Spleen (tissue), 11 donors: ENCODE data around the gene COL8A2. TPM values are rescaled to one million over a fixed set of nuclear protein-coding genes. Genes with fewer than 3 reads are reported as not detected.
A peak's percentile ranks its signal among the peaks of the same experiment; 100 is the strongest.

ENCODE experiments used
- DNase-seq: peaks from one replicate; pipeline ENCODE4 v3.0.0-alpha.2; 2020
- H3K27ac ChIP-seq, 8 donors: fragments of 200-600 bp; sonication (generic) in 7 of 8; 1 replicate in 4 of 8; 2 replicates in 4 of 8; pipeline versions ENCODE4 v1.5.0 to v1.8.0; 2016 to 2021; ENCODE audit warnings: inconsistent platforms in 4 of 8, mild to moderate bottlenecking in 4 of 8, moderate library complexity in 1 of 8
- H3K27me3 ChIP-seq, 7 donors: fragments of 200-600 bp; sonication (generic) in 6 of 7; replicated peaks in 1 of 7; 1 replicate in 4 of 7; 2 replicates in 3 of 7; pipeline versions ENCODE4 v1.5.0 to v1.8.0; 2016 to 2021; ENCODE audit warnings: inconsistent platforms in 3 of 7, mild to moderate bottlenecking in 1 of 7
- H3K36me3 ChIP-seq, 6 donors: fragments of 200-600 bp; sonication (generic) in 5 of 6; 1 replicate in 4 of 6; 2 replicates in 2 of 6; pipeline versions ENCODE4 v1.5.0 to v1.8.0; 2016 to 2021; ENCODE audit warnings: inconsistent platforms in 2 of 6
- H3K4me1 ChIP-seq, 6 donors: fragments of 200-600 bp; sonication (generic) in 5 of 6; 1 replicate in 3 of 6; 2 replicates in 3 of 6; pipeline versions ENCODE4 v1.5.0 to v1.8.0; 2016 to 2021; ENCODE audit warnings: inconsistent platforms in 3 of 6
- H3K4me3 ChIP-seq, 8 donors: fragments of 200-600 bp; sonication (generic) in 7 of 8; 1 replicate in 4 of 8; 2 replicates in 4 of 8; pipeline versions ENCODE4 v1.5.0 to v1.8.0; 2016 to 2021; ENCODE audit warnings: inconsistent platforms in 4 of 8, mild to moderate bottlenecking in 4 of 8, moderate library complexity in 2 of 8
- H3K9me3 ChIP-seq, 8 donors: fragments of 200-600 bp; sonication (generic) in 7 of 8; 1 replicate in 4 of 8; 2 replicates in 4 of 8; pipeline versions ENCODE4 v1.5.0 to v1.8.0; 2016 to 2021; ENCODE audit warnings: inconsistent platforms in 4 of 8
- POLR2A ChIP-seq, 3 donors: fragments of 450-650 bp; IDR thresholded peaks; one replicate each; pipeline ENCODE4 v1.5.1; 2017; ENCODE audit warnings: antibody characterized with exemption in 3 of 3, mild to moderate bottlenecking in 1 of 3
- POLR2AphosphoS5 ChIP-seq, 3 donors: sonication (generic); formaldehyde crosslinking; IDR thresholded peaks; one replicate each; pipeline ENCODE4 v1.5.1; 2017; ENCODE audit warnings: antibody characterized with exemption in 3 of 3
- WGBS, 5 donors: extraction: QIAGEN DNeasy Blood & Tissue Kit in 3 of 5; methylation state at CpG; one replicate each; pipeline versions ENCODE4 v1.1.5 to v1.1.7; 2013 to 2018; 5-methylcytosine and 5-hydroxymethylcytosine counted together
- intact Hi-C: fragments of 100-400 bp; cut with DNase I; formaldehyde crosslinking; loops from one replicate; pipeline ENCODE4 v1.15.0; 2023; ENCODE audit warnings: low total_unique reads
- polyA plus RNA-seq, 3 donors: library from polyadenylated mRNA; stranded (reverse); fragments of 200-250 nt; gene quantifications; one replicate each; pipeline ENCODE4 v1.2.1, GENCODE V29; 2013
- total RNA-seq, 7 donors: library from RNA; depleted of rRNA in 3 of 7; stranded (reverse); fragments of >200 nt in 3 of 7; fragmentation: NEBNext Ultra II Directional in 4 of 7; extraction: Animal tissue kit (Norgen Biotek cat#: 25700) in 4 of 7; gene quantifications; one replicate each; pipeline versions ENCODE4 v1.1.0 to v1.2.1, GENCODE V29; 2016 to 2021
- TF ChIP-seq, protein P1 (sequence below), 11 experiments: fragments of 200-600 bp in 7 of 11; fragments of 450-650 bp in 4 of 11; sonication (generic) in 4 of 11; IDR thresholded peaks in 8 of 11; conservative IDR thresholded peaks in 3 of 11; 1 replicate in 7 of 11; 2 replicates in 4 of 11; pipeline versions ENCODE4 v1.4.0 to v1.8.0; 2016 to 2021; ENCODE audit warnings: antibody characterized with exemption in 11 of 11, inconsistent platforms in 4 of 11, mild to moderate bottlenecking in 1 of 11
- donor health status: healthy with polysubstance abuse.
- donor health status: DM: no; HTN: no; CAD: no; lungs with moderate emphysema.
- donor health status: DM: no; HTN: no; CAD: no.
- donor health status: Bipolar disorder and iron deficiency.
- donor health status: healthy.
- donor health status: DM: no; HTN: no; CAD: no.
- donor health status: DM: yes; HTN: yes; CAD: no.

The COL8A2 gene
- total and polyA plus RNA-seq, 10 donors, result 2.1 to 32.0 (median 9.9) TPM

- intact Hi-C loops, result no loop called here
Measured at GRCh38 chr1:36170643-36171412, 45.8 kb upstream of the COL8A2 start.

GRCh38 chr1:36168514-36168913 lies 43.5 kb upstream of the COL8A2 start:
- intact Hi-C loops, result no loop called here
- DNase-seq, result no peak
- no peaks in the 10 kb centered on the region for H3K27me3 ChIP-seq
- no peak overlapping the region for H3K4me3 ChIP-seq
- H3K27ac ChIP-seq, result peak overlapping the region in 1 of 8 donors; percentile 5
- H3K4me1 ChIP-seq, result peaks cover 0 to 66% (median 30%) of the 10 kb centered on the region in 6 donors
- H3K9me3 ChIP-seq, result no peaks in the 10 kb centered on the region
- peaks cover 0 to 72% (median 37%) of the 10 kb centered on the region in 6 donors for H3K36me3 ChIP-seq
- TF ChIP-seq POLR2AphosphoS5 (IDR thresholded peaks at IDR 0.05), result no peak
- TF ChIP-seq, protein P1, sequence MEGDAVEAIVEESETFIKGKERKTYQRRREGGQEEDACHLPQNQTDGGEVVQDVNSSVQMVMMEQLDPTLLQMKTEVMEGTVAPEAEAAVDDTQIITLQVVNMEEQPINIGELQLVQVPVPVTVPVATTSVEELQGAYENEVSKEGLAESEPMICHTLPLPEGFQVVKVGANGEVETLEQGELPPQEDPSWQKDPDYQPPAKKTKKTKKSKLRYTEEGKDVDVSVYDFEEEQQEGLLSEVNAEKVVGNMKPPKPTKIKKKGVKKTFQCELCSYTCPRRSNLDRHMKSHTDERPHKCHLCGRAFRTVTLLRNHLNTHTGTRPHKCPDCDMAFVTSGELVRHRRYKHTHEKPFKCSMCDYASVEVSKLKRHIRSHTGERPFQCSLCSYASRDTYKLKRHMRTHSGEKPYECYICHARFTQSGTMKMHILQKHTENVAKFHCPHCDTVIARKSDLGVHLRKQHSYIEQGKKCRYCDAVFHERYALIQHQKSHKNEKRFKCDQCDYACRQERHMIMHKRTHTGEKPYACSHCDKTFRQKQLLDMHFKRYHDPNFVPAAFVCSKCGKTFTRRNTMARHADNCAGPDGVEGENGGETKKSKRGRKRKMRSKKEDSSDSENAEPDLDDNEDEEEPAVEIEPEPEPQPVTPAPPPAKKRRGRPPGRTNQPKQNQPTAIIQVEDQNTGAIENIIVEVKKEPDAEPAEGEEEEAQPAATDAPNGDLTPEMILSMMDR (IDR thresholded peaks at IDR 0.05 in 8 of 11, conservative IDR thresholded peaks at IDR 0.05 in 3 of 11), result no peak
- TF ChIP-seq POLR2A (IDR thresholded peaks at IDR 0.05), result no peak
- WGBS, 5 donors, result 83 to 99% (median 88%) methylated on average over 3 of the region's 3 CpGs

More at GRCh38 chr1:36170643-36171412, 45.8 kb upstream of the COL8A2 start:
- DNase-seq, result no peak
- Histone ChIP-seq H3K9me3 (no peaks in the 10 kb centered on the region), H3K36me3 (peaks cover 0 to 96% (median 61%) of the 10 kb centered on the region in 6 donors), H3K27ac (peak overlapping the region in 1 of 8 donors; percentile 2), H3K4me3 (no peak overlapping the region), H3K4me1 (peaks cover 0 to 62% (median 24%) of the 10 kb centered on the region in 6 donors), H3K27me3 (no peaks in the 10 kb centered on the region)
- WGBS, 5 donors, result 90 to 91% (median 91%) methylated on average over 9 to 12 of the region's 12 CpGs
- TF ChIP-seq POLR2A (IDR thresholded peaks at IDR 0.05) (no peak), POLR2AphosphoS5 (IDR thresholded peaks at IDR 0.05) (peak in 1 of 3 donors; percentile 32)
- TF ChIP-seq, protein P1 (IDR thresholded peaks at IDR 0.05 in 8 of 11, conservative IDR thresholded peaks at IDR 0.05 in 3 of 11), result no peak

DNA sequence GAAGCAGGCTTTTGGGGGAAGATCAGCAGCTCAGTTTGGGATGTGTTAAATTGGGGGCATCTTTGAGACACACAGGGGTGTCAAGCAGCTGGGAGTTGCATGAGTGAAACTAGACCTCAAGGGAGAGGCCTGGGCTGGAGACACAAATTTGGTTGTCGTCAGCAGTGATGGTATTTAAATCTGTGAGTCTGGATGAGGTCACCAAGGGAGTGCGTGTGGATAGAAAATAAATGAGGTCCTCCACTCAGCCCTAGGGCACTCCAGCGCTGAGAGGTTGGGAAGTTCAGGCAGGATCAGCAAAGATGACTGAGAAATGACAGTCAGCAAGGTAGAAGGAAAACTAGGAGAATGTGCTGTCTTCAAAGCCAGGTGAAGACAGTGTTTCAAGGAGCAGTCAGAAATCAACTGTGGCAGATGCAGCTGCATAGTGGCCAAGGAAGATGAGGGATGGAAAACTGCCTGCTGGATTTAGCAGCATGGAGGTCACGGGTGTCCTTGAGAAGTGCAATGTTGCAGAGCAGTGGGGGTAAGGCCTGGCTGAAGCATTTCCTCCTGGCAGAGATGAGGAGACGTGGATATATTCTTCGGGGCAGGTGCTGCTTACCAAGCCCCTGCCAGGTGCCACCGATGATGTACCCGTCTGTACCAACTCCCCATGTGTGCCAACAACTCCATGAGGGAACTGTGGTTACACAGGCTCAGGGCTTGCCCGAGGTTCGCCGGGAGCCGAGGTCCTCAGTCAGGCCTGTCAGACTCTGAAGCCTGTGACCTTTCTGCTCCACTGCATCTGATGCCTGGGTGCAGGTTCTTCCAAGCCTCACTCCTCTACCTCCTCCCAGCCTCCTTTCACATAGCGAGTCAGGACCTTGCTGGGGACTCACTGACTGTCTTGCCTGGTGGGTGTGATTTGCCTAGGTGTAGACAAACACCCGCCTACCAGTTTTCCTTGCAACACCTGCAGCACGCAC lies 42.2 kb upstream of the COL8A2 start:
- no peaks in the 10 kb centered on the region for H3K27me3 ChIP-seq
- no peak for DNase-seq
- H3K36me3 ChIP-seq, result peaks cover 0 to 60% (median 25%) of the 10 kb centered on the region in 6 donors
- H3K27ac ChIP-seq, result no peak overlapping the region
- TF ChIP-seq POLR2AphosphoS5 (IDR thresholded peaks at IDR 0.05) (no peak), POLR2A (IDR thresholded peaks at IDR 0.05) (no peak)
- TF ChIP-seq, protein P1 (IDR thresholded peaks at IDR 0.05 in 8 of 11, conservative IDR thresholded peaks at IDR 0.05 in 3 of 11), result no peak
- WGBS, 5 donors, result 77 to 90% (median 88%) methylated on average over 12 to 15 of the region's 15 CpGs
- H3K4me1 ChIP-seq, result peaks cover 11 to 79% (median 43%) of the 10 kb centered on the region in 6 donors
- H3K4me3 ChIP-seq, result no peak overlapping the region
- no peaks in the 10 kb centered on the region for H3K9me3 ChIP-seq
- intact Hi-C loops, result no loop called here
